Measurements from ENCODE around the gene PNPLA5. TPM values are rescaled to one million over a fixed set of nuclear protein-coding genes. Genes with fewer than 3 reads are reported as not detected.
"Not testable (repeated sequence)": the region's sequence is repeated elsewhere in the genome, so short reads cannot be mapped to it uniquely, and the experiment has no call there.

The PNPLA5 gene
- total and polyA plus RNA-seq, 4 donors: not detected

- Histone ChIP-seq H3K4me1 (ENCODE audit: control insufficient read depth in 5 of 5, insufficient read depth in 5 of 5, low read length in 5 of 5) (no peaks in the 10 kb centered on the region), H3K36me3 (ENCODE audit: control insufficient read depth in 4 of 4, insufficient read depth in 4 of 4, low read length in 4 of 4) (no peaks in the 10 kb centered on the region), H3K27ac (ENCODE audit: low read depth in 1 of 2, low read length in 1 of 2) (no peak overlapping the region), H3K4me3 (no peak overlapping the region), H3K9ac (ENCODE audit: insufficient read depth in 1 of 2, low read length in 2 of 2) (no peak overlapping the region), H3K9me3 (ENCODE audit: control insufficient read depth in 4 of 4, insufficient read depth in 3 of 4, low read length in 3 of 4) (peaks cover 0 to 4% (median 0%) of the 10 kb centered on the region in 4 donors), H3K27me3 (ENCODE audit: control insufficient read depth in 3 of 3, insufficient read depth in 3 of 3, low read length in 2 of 3) (peaks cover 0 to 3% (median 0%) of the 10 kb centered on the region in 3 donors)
- DNase-seq (no peak), ATAC-seq (ENCODE audit: insufficient read depth, low FRiP score) (no peak)
- WGBS, 2 donors: 65 to 81% methylated on average over 5 of the region's 5 CpGs
- TF ChIP-seq CTCF (IDR thresholded peaks at IDR 0.05; ENCODE audit: control extremely low read depth, extremely low read depth): no peak
Observed at GRCh38 chr22:43876866-43877509, 14.8 kb downstream of the PNPLA5 start.

- Histone ChIP-seq H3K36me3 (ENCODE audit: control insufficient read depth in 4 of 4, insufficient read depth in 4 of 4, low read length in 4 of 4) (no peaks in the 10 kb centered on the region), H3K4me3 (no peak overlapping the region), H3K9ac (ENCODE audit: insufficient read depth in 1 of 2, low read length in 2 of 2) (no peak overlapping the region), H3K27ac (ENCODE audit: low read depth in 1 of 2, low read length in 1 of 2) (no peak overlapping the region), H3K27me3 (ENCODE audit: control insufficient read depth in 3 of 3, insufficient read depth in 3 of 3, low read length in 2 of 3) (peaks cover 0 to 7% (median 4%) of the 10 kb centered on the region in 3 donors), H3K4me1 (ENCODE audit: control insufficient read depth in 5 of 5, insufficient read depth in 5 of 5, low read length in 5 of 5) (no peaks in the 10 kb centered on the region), H3K9me3 (ENCODE audit: control insufficient read depth in 4 of 4, insufficient read depth in 3 of 4, low read length in 3 of 4) (peaks cover 0 to 2% (median under 1%) of the 10 kb centered on the region in 4 donors)
- ATAC-seq (ENCODE audit: insufficient read depth, low FRiP score) (no peak), DNase-seq (no peak)
- no peak for TF ChIP-seq CTCF (IDR thresholded peaks at IDR 0.05; ENCODE audit: control extremely low read depth, extremely low read depth)
- 92 to 93% methylated on average over 5 of the region's 5 CpGs for WGBS, 2 donors
Observed at GRCh38 chr22:43869799-43870198, 22.0 kb downstream of the PNPLA5 start.

- H3K9ac ChIP-seq (ENCODE audit: insufficient read depth in 1 of 2, low read length in 2 of 2); H3K27ac ChIP-seq (ENCODE audit: low read depth in 1 of 2, low read length in 1 of 2); DNase-seq; H3K36me3 ChIP-seq (ENCODE audit: control insufficient read depth in 4 of 4, insufficient read depth in 4 of 4, low read length in 4 of 4); H3K9me3 ChIP-seq (ENCODE audit: control insufficient read depth in 4 of 4, insufficient read depth in 3 of 4, low read length in 3 of 4); H3K4me3 ChIP-seq; ATAC-seq (ENCODE audit: insufficient read depth, low FRiP score); H3K4me1 ChIP-seq (ENCODE audit: control insufficient read depth in 5 of 5, insufficient read depth in 5 of 5, low read length in 5 of 5): not testable (repeated sequence)
- peaks cover 0 to 14% (median 7%) of the 10 kb centered on the region in 3 donors for H3K27me3 ChIP-seq (ENCODE audit: control insufficient read depth in 3 of 3, insufficient read depth in 3 of 3, low read length in 2 of 3)
- WGBS, 2 donors: 78 to 87% methylated on average over 4 of the region's 4 CpGs
Observed at GRCh38 chr22:43869001-43869400, 22.8 kb downstream of the PNPLA5 start.

- ATAC-seq (ENCODE audit: insufficient read depth, low FRiP score) (no peak), DNase-seq (peak; percentile 80 to 91 (median 81))
- H3K36me3 ChIP-seq (ENCODE audit: control insufficient read depth in 4 of 4, insufficient read depth in 4 of 4, low read length in 4 of 4): no peaks in the 10 kb centered on the region
- no peak overlapping the region for H3K4me3 ChIP-seq
- peaks cover 0 to 2% (median 0%) of the 10 kb centered on the region in 4 donors for H3K9me3 ChIP-seq (ENCODE audit: control insufficient read depth in 4 of 4, insufficient read depth in 3 of 4, low read length in 3 of 4)
- H3K27ac ChIP-seq (ENCODE audit: low read depth in 1 of 2, low read length in 1 of 2): no peak overlapping the region
- peaks cover 0 to 22% (median 13%) of the 10 kb centered on the region in 3 donors for H3K27me3 ChIP-seq (ENCODE audit: control insufficient read depth in 3 of 3, insufficient read depth in 3 of 3, low read length in 2 of 3)
- H3K9ac ChIP-seq (ENCODE audit: insufficient read depth in 1 of 2, low read length in 2 of 2): no peak overlapping the region
- H3K4me1 ChIP-seq (ENCODE audit: control insufficient read depth in 5 of 5, insufficient read depth in 5 of 5, low read length in 5 of 5): no peaks in the 10 kb centered on the region
- WGBS, 2 donors: 8 to 13% methylated on average over 11 of the region's 11 CpGs
- no peak for TF ChIP-seq CTCF (IDR thresholded peaks at IDR 0.05; ENCODE audit: control extremely low read depth, extremely low read depth)
Observed at GRCh38 chr22:43867839-43868635, 23.8 kb downstream of the PNPLA5 start.
